NCI-H2196 treated with DMSO at 0.1 percent for 48 hours (cell line): ENCODE data around the gene PADI2.

Experiments
- DNase-seq: peaks from one replicate; lab custom pipeline; 2025; ENCODE audit not compliant: unreplicated experiment; lab: John Stamatoyannopoulos, UW

The PADI2 gene

GRCh38 chr1:17059391-17060305, 59.6 kb downstream of the PADI2 start:
- peak; percentile 79 for DNase-seq

- DNase-seq: no peak
These were observed 62.7 kb downstream of the PADI2 start for GRCh38 chr1:17056551-17056950.

GRCh38 chr1:17055801-17056200, 63.5 kb downstream of the PADI2 start:
- DNase-seq: no peak

- peak; percentile 98 for DNase-seq
These were observed 65.4 kb downstream of the PADI2 start, which contains the start of gene SDHB for GRCh38 chr1:17053685-17054410. TSS of gene SDHB (minus strand) at chr1:17054032. CDS start at chr1:17054019, 13 bp downstream.

- DNase-seq: no peak
These were observed 66.1 kb downstream of the PADI2 start for GRCh38 chr1:17053086-17053684.

- no peak for DNase-seq
These were observed 66.6 kb downstream of the PADI2 start for GRCh38 chr1:17052641-17053040.

- DNase-seq: no peak
These were observed 67.2 kb downstream of the PADI2 start for GRCh38 chr1:17052038-17052437.

- DNase-seq: no peak
These were observed 71.3 kb downstream of the PADI2 start for GRCh38 chr1:17047924-17048323.

- no peak for DNase-seq
These were observed 73.0 kb downstream of the PADI2 start for GRCh38 chr1:17046334-17046657.

GRCh38 chr1:17045634-17046333, 73.5 kb downstream of the PADI2 start:
- peak; percentile 52 for DNase-seq

- no peak for DNase-seq
These were observed 74.1 kb downstream of the PADI2 start for GRCh38 chr1:17045150-17045549.

GRCh38 chr1:17043676-17044075, 75.6 kb downstream of the PADI2 start:
- DNase-seq: no peak

- no peak for DNase-seq
These were observed 79.1 kb downstream of the PADI2 start for GRCh38 chr1:17040135-17040534.

GRCh38 chr1:17039522-17039921, 79.7 kb downstream of the PADI2 start:
- no peak for DNase-seq

- DNase-seq: no peak
These were observed 85.8 kb downstream of the PADI2 start for GRCh38 chr1:17033481-17033880.

GRCh38 chr1:17032741-17033140, 86.5 kb downstream of the PADI2 start:
- DNase-seq: no peak

GRCh38 chr1:17031436-17031835, 87.8 kb downstream of the PADI2 start:
- no peak for DNase-seq

GRCh38 chr1:17030206-17030605, 89.0 kb downstream of the PADI2 start:
- no peak for DNase-seq

- no peak for DNase-seq
These were observed 90.5 kb downstream of the PADI2 start for GRCh38 chr1:17028662-17029188.

GRCh38 chr1:17027900-17028299, 91.4 kb downstream of the PADI2 start:
- no peak for DNase-seq

- no peak for DNase-seq
These were observed 91.8 kb downstream of the PADI2 start for GRCh38 chr1:17027403-17027802.
